T-helper 17 cell (primary cell): ENCODE results near the gene TSEN2. TPM values are rescaled to one million over a fixed set of nuclear protein-coding genes. Genes with fewer than 3 reads are reported as not detected.

ENCODE experiments used
- ATAC-seq: fragments of 150-1000 bp; cut with Tn5 transposase; 2 replicates; pipeline ENCODE4 v1.10.0; 2021; ENCODE audit warnings: mild to moderate bottlenecking, moderate library complexity
- DNase-seq, 3 donors: peaks; one replicate each; pipeline versions ENCODE4 v3.0.0 to v3.0.0-alpha.2; 2020 to 2021
- H3K9me3 ChIP-seq: one replicate; pipeline ENCODE4 v1.7.0; 2013; ENCODE audit warnings: low read length, mild to moderate bottlenecking; ENCODE audit not compliant: control insufficient read depth, poor library complexity, severe bottlenecking
- H3K27ac Mint-ChIP-seq: one replicate; pipeline ENCODE4 v1.8.0; 2022; ENCODE audit warnings: mild to moderate bottlenecking, moderate library complexity, mixed read lengths
- H3K27me3 Mint-ChIP-seq: one replicate; pipeline ENCODE4 v1.8.0; 2022; ENCODE audit warnings: mixed read lengths
- H3K36me3 Mint-ChIP-seq: one replicate; pipeline ENCODE4 v1.8.0; 2022; ENCODE audit warnings: low read depth, mixed read lengths
- H3K4me1 Mint-ChIP-seq: one replicate; pipeline ENCODE4 v1.8.0; 2022; ENCODE audit warnings: mild to moderate bottlenecking, mixed read lengths
- H3K4me3 Mint-ChIP-seq: one replicate; pipeline ENCODE4 v1.8.0; 2022; ENCODE audit warnings: mild to moderate bottlenecking, moderate library complexity, mixed read lengths
- total RNA-seq, 4 donors: library from RNA in 2 of 4; stranded (reverse) in 2 of 4; gene quantifications; one replicate each; pipeline ENCODE4 v1.2.3 and lab custom pipeline; 2022 to 2026

Gene TSEN2
- total RNA-seq, 2 donors from 2014 or later: 9.1 to 12.5 TPM

- H3K36me3 Mint-ChIP-seq: peaks cover 10% of the 10 kb centered on the region
- no peaks in the 10 kb centered on the region for H3K27me3 Mint-ChIP-seq
- no peaks in the 10 kb centered on the region for H3K9me3 ChIP-seq
- ATAC-seq: no peak
- peaks cover 8% of the 10 kb centered on the region for H3K4me1 Mint-ChIP-seq
- DNase-seq: no peak
- H3K27ac Mint-ChIP-seq: peak overlapping the region; percentile 16
- no peak overlapping the region for H3K4me3 Mint-ChIP-seq
These were observed 23.5 kb downstream of the TSEN2 start for GRCh38 chr3:12507591-12508281.

- no peak for DNase-seq
- no peaks in the 10 kb centered on the region for H3K27me3 Mint-ChIP-seq
- H3K27ac Mint-ChIP-seq: peak overlapping the region; percentile 16
- no peak overlapping the region for H3K4me3 Mint-ChIP-seq
- peaks cover 7% of the 10 kb centered on the region for H3K36me3 Mint-ChIP-seq
- peaks cover 8% of the 10 kb centered on the region for H3K4me1 Mint-ChIP-seq
- H3K9me3 ChIP-seq: no peaks in the 10 kb centered on the region
- no peak for ATAC-seq
These were observed 24.0 kb downstream of the TSEN2 start for GRCh38 chr3:12508291-12508700.

DNA sequence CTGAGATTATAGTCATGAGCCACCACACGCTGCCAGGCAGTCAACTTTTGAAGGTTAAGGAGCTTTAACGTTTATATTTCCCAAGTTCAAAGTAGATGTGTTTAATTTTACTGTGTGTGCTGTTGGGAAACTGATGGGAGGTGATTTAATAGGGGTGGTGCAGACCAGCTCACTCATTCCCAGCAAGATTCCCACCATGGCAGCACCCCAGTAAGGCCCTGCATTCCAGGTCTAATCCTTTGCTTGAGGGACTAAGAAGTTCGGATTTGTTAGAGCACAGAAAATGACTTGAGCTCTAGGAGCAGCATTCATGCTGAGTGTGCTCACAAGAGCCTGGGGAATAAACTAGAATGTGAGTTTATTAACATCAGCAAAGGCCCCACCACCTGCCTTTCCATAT, 25.2 kb downstream of the TSEN2 start:
- H3K36me3 Mint-ChIP-seq: peaks cover 9% of the 10 kb centered on the region

DNA sequence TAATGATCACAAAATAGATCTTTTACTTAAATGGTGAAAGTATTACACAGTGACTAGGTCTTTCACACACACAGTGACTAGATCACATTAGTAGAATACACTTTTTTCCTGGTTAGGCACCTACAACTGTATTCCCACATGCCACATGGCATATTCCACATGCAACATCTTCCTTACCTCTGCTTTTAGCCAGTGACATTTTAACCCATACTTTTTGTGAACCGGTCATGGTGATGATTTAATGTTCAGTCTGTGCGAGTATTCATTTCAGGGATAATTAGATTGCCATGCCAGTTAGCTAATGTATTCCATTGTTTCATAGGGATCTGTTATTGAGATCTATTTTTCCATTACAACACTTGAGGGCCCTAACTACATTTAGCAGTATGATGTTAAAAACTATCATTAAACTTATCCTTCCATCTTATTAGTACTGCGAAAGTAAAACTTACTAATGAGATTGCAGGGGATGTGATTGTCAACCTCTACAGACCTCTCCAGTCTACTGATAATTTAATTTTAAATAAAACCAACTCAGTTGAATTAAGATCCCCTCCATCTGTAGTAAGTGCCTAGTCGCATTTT, 28.3 kb downstream of the TSEN2 start:
- Mint-ChIP-seq H3K4me1 (peaks cover 11% of the 10 kb centered on the region), H3K27me3 (no peaks in the 10 kb centered on the region), H3K36me3 (peaks cover 9% of the 10 kb centered on the region), H3K4me3 (no peak overlapping the region), H3K27ac (peak overlapping the region; percentile 14)
- DNase-seq: no peak
- H3K9me3 ChIP-seq: no peaks in the 10 kb centered on the region
- no peak for ATAC-seq

More for the DNA sequence above, 25.2 kb downstream of the TSEN2 start:
- Mint-ChIP-seq H3K4me1 (peaks cover 12% of the 10 kb centered on the region), H3K4me3 (no peak overlapping the region), H3K27ac (no peak overlapping the region), H3K27me3 (no peaks in the 10 kb centered on the region)
- no peak for DNase-seq
- ATAC-seq: no peak
- H3K9me3 ChIP-seq: no peaks in the 10 kb centered on the region

- no peak for ATAC-seq
- Mint-ChIP-seq H3K27me3 (no peaks in the 10 kb centered on the region), H3K4me1 (peaks cover 8% of the 10 kb centered on the region), H3K27ac (peak overlapping the region; percentile 54), H3K4me3 (no peak overlapping the region), H3K36me3 (peaks cover 5% of the 10 kb centered on the region)
- H3K9me3 ChIP-seq: no peaks in the 10 kb centered on the region
- DNase-seq: no peak
These were observed 29.6 kb downstream of the TSEN2 start for GRCh38 chr3:12513694-12514446.

DNA sequence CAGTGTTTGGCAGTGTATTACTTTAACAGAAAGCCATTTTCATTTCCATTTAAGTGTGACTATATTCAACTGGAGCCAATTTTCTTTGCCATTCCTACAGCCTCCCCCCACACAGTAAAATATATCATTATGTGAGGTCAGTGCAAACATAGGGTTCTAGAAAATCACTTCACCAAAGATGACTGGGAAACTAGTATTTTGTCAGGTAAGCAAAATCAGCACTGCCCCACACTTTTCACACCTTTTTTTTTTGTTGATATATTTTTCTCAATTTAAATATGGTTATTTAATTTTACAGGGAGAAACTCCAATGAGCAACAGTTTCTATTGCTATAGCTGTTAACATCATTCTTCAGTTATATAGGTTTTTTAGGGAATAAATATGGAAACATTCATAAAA, 31.4 kb downstream of the TSEN2 start:
- Mint-ChIP-seq H3K4me3 (no peak overlapping the region), H3K27me3 (no peaks in the 10 kb centered on the region), H3K27ac (no peak overlapping the region), H3K36me3 (peaks cover 5% of the 10 kb centered on the region), H3K4me1 (peaks cover 8% of the 10 kb centered on the region)
- no peaks in the 10 kb centered on the region for H3K9me3 ChIP-seq
- DNase-seq: no peak
- no peak for ATAC-seq

- Mint-ChIP-seq H3K27me3 (no peaks in the 10 kb centered on the region), H3K4me3 (no peak overlapping the region), H3K27ac (no peak overlapping the region), H3K36me3 (peaks cover 10% of the 10 kb centered on the region), H3K4me1 (peaks cover 8% of the 10 kb centered on the region)
- H3K9me3 ChIP-seq: no peaks in the 10 kb centered on the region
- no peak for ATAC-seq
- no peak for DNase-seq
These were observed 32.6 kb downstream of the TSEN2 start for GRCh38 chr3:12516873-12517272.

GRCh38 chr3:12518261-12519028, 34.2 kb downstream of the TSEN2 start:
- no peaks in the 10 kb centered on the region for H3K9me3 ChIP-seq
- ATAC-seq: no peak
- H3K36me3 Mint-ChIP-seq: peaks cover 10% of the 10 kb centered on the region
- DNase-seq: no peak
- H3K27ac Mint-ChIP-seq: no peak overlapping the region
- H3K4me1 Mint-ChIP-seq: peaks cover 7% of the 10 kb centered on the region
- no peak overlapping the region for H3K4me3 Mint-ChIP-seq
- no peaks in the 10 kb centered on the region for H3K27me3 Mint-ChIP-seq

DNA sequence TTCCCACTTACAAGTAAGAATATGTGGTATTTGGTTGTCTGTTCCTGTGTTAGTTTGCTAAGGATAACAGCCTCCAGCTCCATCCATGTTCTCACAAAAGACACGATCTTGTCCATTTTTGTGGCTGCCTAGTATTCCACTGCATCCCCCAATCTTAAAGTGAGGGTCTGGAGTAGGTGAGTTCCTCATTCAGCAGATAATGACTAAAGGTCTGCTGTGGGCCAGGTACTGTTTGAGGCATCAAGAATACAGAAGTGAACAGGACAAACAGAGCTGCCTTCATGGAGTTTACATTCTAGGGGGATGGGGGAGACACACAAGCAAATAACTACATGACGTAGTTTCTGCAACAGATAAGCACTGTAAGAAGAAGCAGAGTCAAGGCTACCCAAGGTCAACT, 36.7 kb downstream of the TSEN2 start:
- no peak for ATAC-seq
- Mint-ChIP-seq H3K27me3 (no peaks in the 10 kb centered on the region), H3K27ac (no peak overlapping the region), H3K36me3 (peaks cover 4% of the 10 kb centered on the region), H3K4me1 (no peaks in the 10 kb centered on the region), H3K4me3 (no peak overlapping the region)
- no peak for DNase-seq
- H3K9me3 ChIP-seq: no peaks in the 10 kb centered on the region

- no peaks in the 10 kb centered on the region for H3K9me3 ChIP-seq
- DNase-seq: no peak
- ATAC-seq: no peak
- H3K4me3 Mint-ChIP-seq: no peak overlapping the region
- H3K36me3 Mint-ChIP-seq: peaks cover 4% of the 10 kb centered on the region
- H3K27ac Mint-ChIP-seq: no peak overlapping the region
- H3K4me1 Mint-ChIP-seq: no peaks in the 10 kb centered on the region
- H3K27me3 Mint-ChIP-seq: no peaks in the 10 kb centered on the region
These were observed 38.4 kb downstream of the TSEN2 start for GRCh38 chr3:12522721-12523120.

- Mint-ChIP-seq H3K4me3 (no peak overlapping the region), H3K4me1 (peaks cover 3% of the 10 kb centered on the region), H3K27ac (no peak overlapping the region), H3K36me3 (peaks cover 11% of the 10 kb centered on the region), H3K27me3 (no peaks in the 10 kb centered on the region)
- H3K9me3 ChIP-seq: no peaks in the 10 kb centered on the region
- ATAC-seq (no peak), DNase-seq (no peak)
These were observed 43.5 kb downstream of the TSEN2 start for GRCh38 chr3:12527757-12528143.

DNA sequence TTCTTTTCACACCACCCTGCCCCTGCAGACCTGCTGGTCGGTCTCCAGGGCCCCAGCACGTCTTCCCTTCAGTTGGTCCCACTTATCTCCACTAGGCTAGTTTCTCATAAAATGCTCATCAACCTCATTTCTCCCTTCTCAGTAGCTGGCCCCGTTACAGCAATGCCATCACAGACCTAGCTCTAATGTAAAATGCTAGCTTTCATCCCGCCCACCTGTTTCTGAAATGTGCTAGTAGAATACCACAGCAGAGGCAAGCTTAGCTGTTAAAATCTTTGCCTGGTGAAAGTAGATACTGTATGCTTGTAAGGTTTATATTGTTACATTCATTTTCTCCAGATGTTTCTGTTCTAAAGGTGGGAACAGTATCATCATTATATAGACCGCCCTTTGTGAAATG, 47.9 kb downstream of the TSEN2 start:
- Mint-ChIP-seq H3K27ac (no peak overlapping the region), H3K36me3 (peaks cover 11% of the 10 kb centered on the region), H3K27me3 (no peaks in the 10 kb centered on the region), H3K4me1 (peaks cover 3% of the 10 kb centered on the region), H3K4me3 (no peak overlapping the region)
- H3K9me3 ChIP-seq: no peaks in the 10 kb centered on the region
- DNase-seq (no peak), ATAC-seq (no peak)

DNA sequence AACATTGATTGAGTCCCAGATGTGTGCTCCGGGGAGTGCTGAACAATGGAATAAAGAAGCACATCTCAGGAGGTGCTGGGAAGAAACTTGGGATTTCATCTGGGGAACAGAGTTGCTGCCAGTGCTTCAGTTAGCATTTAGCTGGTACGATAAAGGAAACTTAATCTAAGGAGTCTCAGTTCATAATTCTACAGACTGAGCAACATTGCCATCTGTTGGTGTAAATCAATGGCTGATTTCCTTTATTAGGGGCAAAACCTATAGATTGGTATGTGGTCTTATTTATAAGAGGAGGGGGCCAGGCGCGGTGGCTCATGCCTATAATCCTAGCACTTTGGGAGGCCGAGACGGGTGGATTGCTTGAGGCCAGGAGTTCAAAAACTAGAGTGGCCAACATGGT, 52.1 kb downstream of the TSEN2 start:
- Mint-ChIP-seq H3K4me1 (peaks cover 3% of the 10 kb centered on the region), H3K27ac (peak overlapping the region; percentile 54), H3K4me3 (no peak overlapping the region), H3K27me3 (no peaks in the 10 kb centered on the region), H3K36me3 (peaks cover 5% of the 10 kb centered on the region)
- DNase-seq (no peak), ATAC-seq (no peak)
- H3K9me3 ChIP-seq: no peaks in the 10 kb centered on the region
